OCI-LY3 (cell line): ENCODE results near the gene RAD51B.

ENCODE experiments used
- EZH2phosphoT487 ChIP-seq: fragments of 200-600 bp; shearing (Covaris generic); IDR thresholded peaks from 2 replicates; pipeline ENCODE4 v1.6.1; 2018; ENCODE audit warnings: antibody characterized with exemption, mixed run types, low read depth
- TF ChIP-seq, protein P1 (sequence below): fragments of 200-600, 300-600 bp; sonication (generic); IDR thresholded peaks from 2 replicates; pipeline ENCODE4 v1.5.1; 2014; ENCODE audit warnings: antibody characterized with exemption, low read length, low read depth

DNA sequence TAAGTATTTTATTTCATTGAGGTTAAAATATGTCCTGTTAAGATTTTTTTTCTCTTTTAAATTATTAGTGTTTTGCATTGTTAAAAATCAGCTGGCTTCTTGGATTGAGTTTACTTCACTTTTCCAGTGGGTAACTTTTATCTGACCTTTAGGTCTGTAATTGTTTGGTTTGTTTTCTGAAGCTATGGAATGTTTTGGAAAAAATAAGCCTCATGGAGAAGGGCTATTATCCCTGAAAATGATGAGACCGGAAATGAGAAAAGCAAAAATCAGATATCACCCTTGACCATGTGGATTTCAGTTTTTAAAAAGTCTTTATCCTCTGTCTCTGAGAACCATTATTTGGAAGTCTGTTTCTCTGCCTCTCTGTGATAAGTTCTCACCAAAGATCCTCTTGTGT lies 180.9 kb downstream of the RAD51B start:
- TF ChIP-seq, protein P1, sequence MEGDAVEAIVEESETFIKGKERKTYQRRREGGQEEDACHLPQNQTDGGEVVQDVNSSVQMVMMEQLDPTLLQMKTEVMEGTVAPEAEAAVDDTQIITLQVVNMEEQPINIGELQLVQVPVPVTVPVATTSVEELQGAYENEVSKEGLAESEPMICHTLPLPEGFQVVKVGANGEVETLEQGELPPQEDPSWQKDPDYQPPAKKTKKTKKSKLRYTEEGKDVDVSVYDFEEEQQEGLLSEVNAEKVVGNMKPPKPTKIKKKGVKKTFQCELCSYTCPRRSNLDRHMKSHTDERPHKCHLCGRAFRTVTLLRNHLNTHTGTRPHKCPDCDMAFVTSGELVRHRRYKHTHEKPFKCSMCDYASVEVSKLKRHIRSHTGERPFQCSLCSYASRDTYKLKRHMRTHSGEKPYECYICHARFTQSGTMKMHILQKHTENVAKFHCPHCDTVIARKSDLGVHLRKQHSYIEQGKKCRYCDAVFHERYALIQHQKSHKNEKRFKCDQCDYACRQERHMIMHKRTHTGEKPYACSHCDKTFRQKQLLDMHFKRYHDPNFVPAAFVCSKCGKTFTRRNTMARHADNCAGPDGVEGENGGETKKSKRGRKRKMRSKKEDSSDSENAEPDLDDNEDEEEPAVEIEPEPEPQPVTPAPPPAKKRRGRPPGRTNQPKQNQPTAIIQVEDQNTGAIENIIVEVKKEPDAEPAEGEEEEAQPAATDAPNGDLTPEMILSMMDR: no peak
- no peak for TF ChIP-seq EZH2phosphoT487
